ENCODE data around the gene SLC22A1. TPM values are rescaled to one million over a fixed set of nuclear protein-coding genes. Genes with fewer than 3 reads are reported as not detected.

The SLC22A1 gene
- total and polyA plus RNA-seq, 2 of the 13 experiments (the other 11 are each of a cell fraction or from before 2014, with no cell fraction given): 0.80 to 0.87 TPM

DNA sequence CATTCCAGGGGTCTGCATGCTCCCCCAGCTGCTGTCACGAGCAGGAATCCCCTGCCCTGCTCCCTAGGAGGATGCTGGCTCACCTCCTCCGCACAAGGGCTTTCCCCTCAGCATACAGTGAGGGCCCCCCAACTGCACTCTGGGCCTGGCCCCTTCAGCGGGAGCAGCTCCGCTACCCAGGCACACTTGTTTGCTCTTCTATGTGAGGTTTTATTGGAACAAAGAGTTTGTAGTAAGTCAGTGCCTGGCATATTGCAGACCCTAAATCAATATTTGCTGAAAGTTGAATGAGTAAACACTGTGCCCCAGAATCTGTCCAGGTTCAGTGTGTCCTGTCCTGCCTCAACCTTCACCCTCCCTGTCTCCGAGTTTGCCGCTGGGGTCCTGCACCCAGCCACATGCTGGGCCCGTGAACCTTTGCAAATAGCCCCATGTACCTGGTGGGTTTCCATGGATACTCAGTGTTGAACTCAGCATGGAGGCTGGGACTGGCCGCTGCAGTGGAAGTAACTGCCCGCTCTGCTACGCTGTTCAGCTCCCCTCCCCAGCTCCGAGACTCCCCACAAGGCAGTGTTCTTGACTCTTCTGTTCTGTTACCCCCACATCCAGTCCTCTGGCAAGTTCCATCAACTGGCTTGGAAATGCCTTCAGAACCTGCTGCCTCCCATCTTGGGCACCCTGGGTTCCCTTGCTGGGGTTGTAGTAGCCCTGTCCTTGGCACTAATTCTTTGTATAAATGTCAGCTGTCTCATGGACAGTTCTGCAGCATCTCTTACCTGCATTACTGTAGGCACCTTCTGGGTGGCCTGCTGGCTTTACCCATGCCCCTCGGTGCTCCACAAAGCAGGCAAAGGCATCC is 15.7 kb downstream of the SLC22A1 start (continued):
- TF ChIP-seq ZNF430 (CRISPR knock-in tag; IDR thresholded peaks at IDR 0.05): no peak
- peak; percentile 72; the same call in 1 of the 2 replicates for TF ChIP-seq FOSL2 (CRISPR knock-in tag; IDR thresholded peaks at IDR 0.05)
- peak; percentile 94 for TF ChIP-seq RXRA (CRISPR knock-in tag; IDR thresholded peaks at IDR 0.05)
- TF ChIP-seq FLYWCH1 (CRISPR knock-in tag; IDR thresholded peaks at IDR 0.05): no peak
- TF ChIP-seq, protein P1, sequence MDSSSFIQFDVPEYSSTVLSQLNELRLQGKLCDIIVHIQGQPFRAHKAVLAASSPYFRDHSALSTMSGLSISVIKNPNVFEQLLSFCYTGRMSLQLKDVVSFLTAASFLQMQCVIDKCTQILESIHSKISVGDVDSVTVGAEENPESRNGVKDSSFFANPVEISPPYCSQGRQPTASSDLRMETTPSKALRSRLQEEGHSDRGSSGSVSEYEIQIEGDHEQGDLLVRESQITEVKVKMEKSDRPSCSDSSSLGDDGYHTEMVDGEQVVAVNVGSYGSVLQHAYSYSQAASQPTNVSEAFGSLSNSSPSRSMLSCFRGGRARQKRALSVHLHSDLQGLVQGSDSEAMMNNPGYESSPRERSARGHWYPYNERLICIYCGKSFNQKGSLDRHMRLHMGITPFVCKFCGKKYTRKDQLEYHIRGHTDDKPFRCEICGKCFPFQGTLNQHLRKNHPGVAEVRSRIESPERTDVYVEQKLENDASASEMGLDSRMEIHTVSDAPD (CRISPR knock-in tag; IDR thresholded peaks at IDR 0.05): 0 out of 2 replicates have a peak, but pooled peaks have one; percentile 63
- TF ChIP-seq KLF12 (CRISPR knock-in tag; IDR thresholded peaks at IDR 0.05; ENCODE audit: borderline replicate concordance): no peak
- peak; percentile 86 for TF ChIP-seq HDAC2 (CRISPR knock-in tag; IDR thresholded peaks at IDR 0.05)
- no peak for TF ChIP-seq ATF7 (IDR thresholded peaks at IDR 0.05)
- TF ChIP-seq ATF7 (CRISPR knock-in tag; IDR thresholded peaks at IDR 0.05): no peak
- TF ChIP-seq, protein P2, sequence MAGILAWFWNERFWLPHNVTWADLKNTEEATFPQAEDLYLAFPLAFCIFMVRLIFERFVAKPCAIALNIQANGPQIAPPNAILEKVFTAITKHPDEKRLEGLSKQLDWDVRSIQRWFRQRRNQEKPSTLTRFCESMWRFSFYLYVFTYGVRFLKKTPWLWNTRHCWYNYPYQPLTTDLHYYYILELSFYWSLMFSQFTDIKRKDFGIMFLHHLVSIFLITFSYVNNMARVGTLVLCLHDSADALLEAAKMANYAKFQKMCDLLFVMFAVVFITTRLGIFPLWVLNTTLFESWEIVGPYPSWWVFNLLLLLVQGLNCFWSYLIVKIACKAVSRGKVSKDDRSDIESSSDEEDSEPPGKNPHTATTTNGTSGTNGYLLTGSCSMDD (CRISPR knock-in tag; IDR thresholded peaks at IDR 0.05): no peak
- no peak for TF ChIP-seq NR1H2 (CRISPR knock-in tag; IDR thresholded peaks at IDR 0.05; ENCODE audit: borderline replicate concordance, low read depth)
- TF ChIP-seq NKX3-1 (CRISPR knock-in tag; IDR thresholded peaks at IDR 0.05): no peak
- TF ChIP-seq ZNF335 (CRISPR knock-in tag; IDR thresholded peaks at IDR 0.05): no peak; the same call in 1 of the 2 replicates
- TF ChIP-seq, protein P3, sequence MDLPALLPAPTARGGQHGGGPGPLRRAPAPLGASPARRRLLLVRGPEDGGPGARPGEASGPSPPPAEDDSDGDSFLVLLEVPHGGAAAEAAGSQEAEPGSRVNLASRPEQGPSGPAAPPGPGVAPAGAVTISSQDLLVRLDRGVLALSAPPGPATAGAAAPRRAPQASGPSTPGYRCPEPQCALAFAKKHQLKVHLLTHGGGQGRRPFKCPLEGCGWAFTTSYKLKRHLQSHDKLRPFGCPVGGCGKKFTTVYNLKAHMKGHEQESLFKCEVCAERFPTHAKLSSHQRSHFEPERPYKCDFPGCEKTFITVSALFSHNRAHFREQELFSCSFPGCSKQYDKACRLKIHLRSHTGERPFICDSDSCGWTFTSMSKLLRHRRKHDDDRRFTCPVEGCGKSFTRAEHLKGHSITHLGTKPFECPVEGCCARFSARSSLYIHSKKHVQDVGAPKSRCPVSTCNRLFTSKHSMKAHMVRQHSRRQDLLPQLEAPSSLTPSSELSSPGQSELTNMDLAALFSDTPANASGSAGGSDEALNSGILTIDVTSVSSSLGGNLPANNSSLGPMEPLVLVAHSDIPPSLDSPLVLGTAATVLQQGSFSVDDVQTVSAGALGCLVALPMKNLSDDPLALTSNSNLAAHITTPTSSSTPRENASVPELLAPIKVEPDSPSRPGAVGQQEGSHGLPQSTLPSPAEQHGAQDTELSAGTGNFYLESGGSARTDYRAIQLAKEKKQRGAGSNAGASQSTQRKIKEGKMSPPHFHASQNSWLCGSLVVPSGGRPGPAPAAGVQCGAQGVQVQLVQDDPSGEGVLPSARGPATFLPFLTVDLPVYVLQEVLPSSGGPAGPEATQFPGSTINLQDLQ (CRISPR knock-in tag; IDR thresholded peaks at IDR 0.05): no peak
- TF ChIP-seq, protein P4, sequence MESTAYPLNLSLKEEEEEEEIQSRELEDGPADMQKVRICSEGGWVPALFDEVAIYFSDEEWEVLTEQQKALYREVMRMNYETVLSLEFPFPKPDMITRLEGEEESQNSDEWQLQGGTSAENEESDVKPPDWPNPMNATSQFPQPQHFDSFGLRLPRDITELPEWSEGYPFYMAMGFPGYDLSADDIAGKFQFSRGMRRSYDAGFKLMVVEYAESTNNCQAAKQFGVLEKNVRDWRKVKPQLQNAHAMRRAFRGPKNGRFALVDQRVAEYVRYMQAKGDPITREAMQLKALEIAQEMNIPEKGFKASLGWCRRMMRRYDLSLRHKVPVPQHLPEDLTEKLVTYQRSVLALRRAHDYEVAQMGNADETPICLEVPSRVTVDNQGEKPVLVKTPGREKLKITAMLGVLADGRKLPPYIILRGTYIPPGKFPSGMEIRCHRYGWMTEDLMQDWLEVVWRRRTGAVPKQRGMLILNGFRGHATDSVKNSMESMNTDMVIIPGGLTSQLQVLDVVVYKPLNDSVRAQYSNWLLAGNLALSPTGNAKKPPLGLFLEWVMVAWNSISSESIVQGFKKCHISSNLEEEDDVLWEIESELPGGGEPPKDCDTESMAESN (CRISPR knock-in tag; conservative IDR thresholded peaks at IDR 0.05): no peak
- no peak for TF ChIP-seq ZNF577 (CRISPR knock-in tag; IDR thresholded peaks at IDR 0.05; ENCODE audit: borderline replicate concordance, low read depth)
- TF ChIP-seq, protein P5, sequence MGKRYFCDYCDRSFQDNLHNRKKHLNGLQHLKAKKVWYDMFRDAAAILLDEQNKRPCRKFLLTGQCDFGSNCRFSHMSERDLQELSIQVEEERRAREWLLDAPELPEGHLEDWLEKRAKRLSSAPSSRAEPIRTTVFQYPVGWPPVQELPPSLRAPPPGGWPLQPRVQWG (CRISPR knock-in tag; IDR thresholded peaks at IDR 0.05; ENCODE audit: borderline replicate concordance, low read depth): no peak
- no peak for TF ChIP-seq ZNF431 (CRISPR knock-in tag; IDR thresholded peaks at IDR 0.05; ENCODE audit: borderline replicate concordance, low read depth)
- TF ChIP-seq IKZF1 (IDR thresholded peaks at IDR 0.05): no peak
- TF ChIP-seq NFYB (CRISPR knock-in tag; IDR thresholded peaks at IDR 0.05): no peak
- no peak for TF ChIP-seq GLI4 (CRISPR knock-in tag; IDR thresholded peaks at IDR 0.05; ENCODE audit: borderline replicate concordance)
- TF ChIP-seq KMT2A (CRISPR knock-in tag; IDR thresholded peaks at IDR 0.05): no peak; the same call in 1 of the 2 replicates

Data from HepG2 (cell line).